Choroid plexus epithelial cell (primary cell): ENCODE data around the gene ANXA7.

ENCODE experiments used
- DNase-seq: peaks from one replicate; pipeline ENCODE4 v3.0.0-alpha.2; 2010; ENCODE audit warnings: low read depth
- H3K4me3 ChIP-seq: 2 replicates; pipeline ENCODE4 v1.5.1; 2011; ENCODE audit warnings: low read depth, mild to moderate bottlenecking, control low read depth, low read length, moderate library complexity
- CTCF ChIP-seq: conservative IDR thresholded peaks from 2 replicates; pipeline ENCODE4 v1.5.1; 2011; ENCODE audit warnings: low read depth, mild to moderate bottlenecking, control low read depth, inconsistent platforms, low read length, moderate library complexity

ANXA7 gene

GRCh38 chr10:73364964-73365363, 48.9 kb downstream of the ANXA7 start:
- H3K4me3 ChIP-seq: no peak overlapping the region
- no peak for TF ChIP-seq CTCF
- DNase-seq: no peak

- no peak for TF ChIP-seq CTCF
- H3K4me3 ChIP-seq: no peak overlapping the region
- no peak for DNase-seq
Measured at GRCh38 chr10:73359492-73359891, 54.4 kb downstream of the ANXA7 start.

GRCh38 chr10:73358331-73359279, 55.3 kb downstream of the ANXA7 start, which contains the start of gene CFAP70:
CFAP70 (minus strand) TSS chr10:73358864; CDS start chr10:73354796, 4,068 bp downstream.
- peak; percentile 98 for DNase-seq
- TF ChIP-seq CTCF: no peak
- H3K4me3 ChIP-seq: peak within 1 kb of the TSS; percentile 85

- H3K4me3 ChIP-seq: peak overlapping the region; percentile 85
- TF ChIP-seq CTCF: no peak
- no peak for DNase-seq
Measured at GRCh38 chr10:73357821-73358220, 56.0 kb downstream of the ANXA7 start.

GRCh38 chr10:73357166-73357565, 56.7 kb downstream of the ANXA7 start:
- no peak overlapping the region for H3K4me3 ChIP-seq
- DNase-seq: no peak
- TF ChIP-seq CTCF: no peak

GRCh38 chr10:73344269-73344668, 69.6 kb downstream of the ANXA7 start:
- no peak for DNase-seq
- TF ChIP-seq CTCF: no peak
- no peak overlapping the region for H3K4me3 ChIP-seq

- H3K4me3 ChIP-seq: no peak overlapping the region
- no peak for DNase-seq
- TF ChIP-seq CTCF: no peak
Measured at GRCh38 chr10:73340121-73340520, 73.7 kb downstream of the ANXA7 start.
